K562 (cell line): ENCODE results near the gene SNX9. TPM values are rescaled to one million over a fixed set of nuclear protein-coding genes. Genes with fewer than 3 reads are reported as not detected.

Experiments used
- ASH1L ChIP-seq: fragments of 450-650 bp; IDR thresholded peaks from 2 replicates; pipeline ENCODE4 v1.6.1; 2018; ENCODE audit warnings: borderline replicate concordance, mild to moderate bottlenecking, low read depth; ENCODE audit not compliant: partially characterized antibody
- BRD9 ChIP-seq: fragments of 450-650 bp; IDR thresholded peaks from 2 replicates; pipeline ENCODE4 v1.6.1; 2018; ENCODE audit warnings: low read depth; ENCODE audit not compliant: partially characterized antibody
- CBX1 ChIP-seq: sonication (generic); IDR thresholded peaks from 2 replicates; pipeline ENCODE4 v1.6.1; 2016; ENCODE audit warnings: antibody characterized with exemption, low read depth, mild to moderate bottlenecking
- CEBPG ChIP-seq, 3 experiments: fragments of 200-800 bp in 1 of 3; sonication (Bioruptor generic) in 1 of 3; sonication (generic) in 1 of 3; formaldehyde crosslinking in 1 of 3; IDR thresholded peaks in 2 of 3; conservative IDR thresholded peaks in 1 of 3; 2 replicates each; pipeline versions ENCODE4 v1.6.1 to v1.8.0; 2016 to 2022; ENCODE audit warnings: missing compliant biosample characterization in 2 of 3, missing genetic modification characterization in 2 of 3, mild to moderate bottlenecking in 1 of 3, missing genetic modification reagents in 1 of 3
- CHD2 ChIP-seq: IDR thresholded peaks from 2 replicates; pipeline ENCODE4 v1.6.1; 2011; ENCODE audit warnings: low read depth, low read length
- ESRRB ChIP-seq: fragments of 250-450 bp; sonication (Bioruptor Pico); IDR thresholded peaks from 2 replicates; pipeline ENCODE4 v1.5.0; 2020; ENCODE audit warnings: mild to moderate bottlenecking, moderate library complexity, borderline replicate concordance
- HDAC3 ChIP-seq: fragments of 450-650 bp; IDR thresholded peaks from 2 replicates; pipeline ENCODE4 v1.6.1; 2018; ENCODE audit warnings: borderline replicate concordance, mild to moderate bottlenecking, moderate library complexity; ENCODE audit not compliant: partially characterized antibody
- HMG20A ChIP-seq: fragments of 450-650 bp; formaldehyde crosslinking; conservative IDR thresholded peaks from 2 replicates; pipeline ENCODE4 v1.4.0; 2020; ENCODE audit warnings: mild to moderate bottlenecking, mixed read lengths
- OTX1 ChIP-seq: fragments of 450-650 bp; formaldehyde crosslinking; IDR thresholded peaks from 2 replicates; pipeline ENCODE4 v1.4.0; 2022; ENCODE audit warnings: mild to moderate bottlenecking
- POLR2AphosphoS2 ChIP-seq: IDR thresholded peaks from 2 replicates; pipeline ENCODE4 v1.6.1; 2012; ENCODE audit warnings: low read length, improper control_type of control experiment
- POLR3G ChIP-seq: IDR thresholded peaks from 2 replicates; pipeline ENCODE4 v1.6.1; 2011; ENCODE audit not compliant: insufficient read length, insufficient replicate concordance; ENCODE audit errors: extremely low read depth
- SAP30 ChIP-seq: fragments of 200-600 bp; sonication (generic); IDR thresholded peaks from 2 replicates; pipeline ENCODE4 v1.6.1; 2012; ENCODE audit warnings: borderline replicate concordance, low read depth, mild to moderate bottlenecking, moderate library complexity, low read length, control low read depth, inconsistent platforms; ENCODE audit not compliant: insufficient read depth, poor library complexity, severe bottlenecking
- SP1 ChIP-seq: sonication (generic); formaldehyde crosslinking; IDR thresholded peaks from 2 replicates; pipeline ENCODE4 v1.8.1; 2022; ENCODE audit warnings: mild to moderate bottlenecking, missing genetic modification reagents
- SREBF1 ChIP-seq: fragments of 150-350 bp; IDR thresholded peaks from 2 replicates; pipeline ENCODE4 v1.6.1; 2014; ENCODE audit warnings: antibody characterized with exemption, low read depth, low read length, borderline replicate concordance
- SRF ChIP-seq, 2 experiments: fragments of 250-450, 450-650 bp in 1 of 2; sonication (Bioruptor Pico) in 1 of 2; sonication (generic) in 1 of 2; formaldehyde crosslinking; IDR thresholded peaks; 2 replicates each; pipeline versions ENCODE4 v1.5.0 to v1.5.1; 2020 to 2022; ENCODE audit warnings: mild to moderate bottlenecking in 1 of 2, missing genetic modification reagents in 1 of 2
- TEAD4 ChIP-seq, 2 experiments: sonication (generic) in 1 of 2; formaldehyde crosslinking in 1 of 2; IDR thresholded peaks; 2 replicates each; pipeline versions ENCODE4 v1.6.1 to v1.8.0; 2012 to 2022; ENCODE audit warnings: borderline replicate concordance in 1 of 2, inconsistent platforms in 1 of 2, low read length in 1 of 2, mild to moderate bottlenecking in 1 of 2, missing genetic modification reagents in 1 of 2
- YY1 ChIP-seq, 3 experiments: IDR thresholded peaks; 2 replicates each; pipeline ENCODE4 v1.6.1; 2011; ENCODE audit warnings: low read length in 2 of 3, mild to moderate bottlenecking in 2 of 3, moderate library complexity in 2 of 3, borderline replicate concordance in 1 of 3, control low read depth in 1 of 3, low read depth in 1 of 3; ENCODE audit not compliant: insufficient read depth in 3 of 3, insufficient replicate concordance in 2 of 3, control insufficient read depth in 1 of 3, insufficient read length in 1 of 3; ENCODE audit errors: extremely low read depth in 1 of 3
- ZBTB33 ChIP-seq: sonication (generic); formaldehyde crosslinking; IDR thresholded peaks from 2 replicates; pipeline ENCODE4 v1.8.1; 2023; ENCODE audit warnings: mild to moderate bottlenecking, missing genetic modification reagents
- ZNF124 ChIP-seq: sonication (generic); formaldehyde crosslinking; IDR thresholded peaks from 2 replicates; pipeline ENCODE4 v1.8.1; 2022; ENCODE audit warnings: missing genetic modification reagents
- ZNF23 ChIP-seq: fragments of 250-450 bp; sonication (Bioruptor Pico); IDR thresholded peaks from 2 replicates; pipeline ENCODE4 v1.4.0; 2020; ENCODE audit warnings: mild to moderate bottlenecking
- ZNF239 ChIP-seq: fragments of 250-450 bp; sonication (Bioruptor Pico); IDR thresholded peaks from 2 replicates; pipeline ENCODE4 v1.4.0; 2020; ENCODE audit warnings: mild to moderate bottlenecking
- polyA plus RNA-seq, 8 experiments: library from polyadenylated mRNA; depleted of rRNA in 4 of 8; stranded (reverse) in 5 of 8; unstranded in 3 of 8; fragments of >200 nt; fragmentation: Nextera tagmentation in 2 of 8; fragmentation: Illumina TruSeq in 1 of 8; extraction: Ambion mirVana in 2 of 8; extraction: Trizol in 1 of 8; gene quantifications; 2 replicates each; pipeline versions ENCODE4 v1.2.1 to v1.2.3, GENCODE V29; 2011 to 2014; ENCODE audit warnings: inconsistent platforms in 1 of 8, missing spikeins in 1 of 8
- total RNA-seq, 7 experiments: library from RNA; depleted of rRNA in 6 of 7; stranded (reverse); fragments of >200 nt in 6 of 7; fragmentation: Illumina TruSeq in 2 of 7; extraction: Trizol in 2 of 7; gene quantifications; 2 replicates each; pipeline versions ENCODE4 v1.2.1 to v1.2.3, GENCODE V29; 2011 to 2021; ENCODE audit warnings: low replicate concordance in 1 of 7
- TF ChIP-seq, protein P1 (sequence below): fragments of 150-350 bp; conservative IDR thresholded peaks from 2 replicates; pipeline ENCODE4 v1.6.1; 2014; ENCODE audit warnings: low read length

The SNX9 gene
- total and polyA plus RNA-seq, 9 of the 15 experiments (the other 6 are each of a cell fraction or from before 2014, with no cell fraction given), result 6.0 to 81.7 (median 57.1) TPM

- TF ChIP-seq TEAD4 (IDR thresholded peaks at IDR 0.05; ENCODE audit: low read length) (peak; percentile 28; the same call in 1 of the 2 replicates), TEAD4 (CRISPR knock-in tag; IDR thresholded peaks at IDR 0.05; ENCODE audit: borderline replicate concordance) (no peak), ESRRB (no peak), CEBPG (CRISPR knock-in tag; IDR thresholded peaks at IDR 0.05) (0 out of 2 replicates have a peak, but pooled peaks have one; percentile 37), CEBPG (tag; conservative IDR thresholded peaks at IDR 0.05 in 1 of 2, IDR thresholded peaks at IDR 0.05 in 1 of 2) (no peak), OTX1 (CRISPR knock-in tag) (no peak), CBX1 (no peak), ASH1L (no peak), ZNF124 (CRISPR knock-in tag) (no peak), CHD2 (no peak), BRD9 (no peak), YY1 (IDR thresholded peaks at IDR 0.05; ENCODE audit: borderline replicate concordance in 1 of 3, control insufficient read depth in 1 of 3, extremely low read depth in 1 of 3, insufficient read depth in 3 of 3, insufficient read length in 1 of 3, insufficient replicate concordance in 2 of 3, low read depth in 1 of 3, low read length in 2 of 3) (peak in 1 of 3 experiments; percentile 12), HMG20A (no peak), POLR2AphosphoS2 (no peak; the same call in 1 of the 2 replicates), SAP30 (no peak), POLR3G (no peak), SP1 (CRISPR knock-in tag) (no peak), HDAC3 (no peak), SRF (CRISPR knock-in tag; IDR thresholded peaks at IDR 0.05) (no peak), ZNF23 (CRISPR knock-in tag) (no peak), ZBTB33 (CRISPR knock-in tag) (no peak), SREBF1 (no peak), ZNF239 (CRISPR knock-in tag) (no peak)
- TF ChIP-seq, protein P1, sequence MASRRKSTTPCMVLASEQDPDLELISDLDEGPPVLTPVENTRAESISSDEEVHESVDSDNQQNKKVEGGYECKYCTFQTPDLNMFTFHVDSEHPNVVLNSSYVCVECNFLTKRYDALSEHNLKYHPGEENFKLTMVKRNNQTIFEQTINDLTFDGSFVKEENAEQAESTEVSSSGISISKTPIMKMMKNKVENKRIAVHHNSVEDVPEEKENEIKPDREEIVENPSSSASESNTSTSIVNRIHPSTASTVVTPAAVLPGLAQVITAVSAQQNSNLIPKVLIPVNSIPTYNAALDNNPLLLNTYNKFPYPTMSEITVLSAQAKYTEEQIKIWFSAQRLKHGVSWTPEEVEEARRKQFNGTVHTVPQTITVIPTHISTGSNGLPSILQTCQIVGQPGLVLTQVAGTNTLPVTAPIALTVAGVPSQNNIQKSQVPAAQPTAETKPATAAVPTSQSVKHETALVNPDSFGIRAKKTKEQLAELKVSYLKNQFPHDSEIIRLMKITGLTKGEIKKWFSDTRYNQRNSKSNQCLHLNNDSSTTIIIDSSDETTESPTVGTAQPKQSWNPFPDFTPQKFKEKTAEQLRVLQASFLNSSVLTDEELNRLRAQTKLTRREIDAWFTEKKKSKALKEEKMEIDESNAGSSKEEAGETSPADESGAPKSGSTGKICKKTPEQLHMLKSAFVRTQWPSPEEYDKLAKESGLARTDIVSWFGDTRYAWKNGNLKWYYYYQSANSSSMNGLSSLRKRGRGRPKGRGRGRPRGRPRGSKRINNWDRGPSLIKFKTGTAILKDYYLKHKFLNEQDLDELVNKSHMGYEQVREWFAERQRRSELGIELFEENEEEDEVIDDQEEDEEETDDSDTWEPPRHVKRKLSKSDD, result no peak
These were observed 50.8 kb downstream of the SNX9 start (continued) for GRCh38 chr6:157873735-157874344.
